Gastrocnemius medialis (tissue), 4 donors: ENCODE measurements around the gene APOBEC3G. TPM values are rescaled to one million over a fixed set of nuclear protein-coding genes. Genes with fewer than 3 reads are reported as not detected.
"Not testable (repeated sequence)": the region's sequence is repeated elsewhere in the genome, so short reads cannot be mapped to it uniquely, and the experiment has no call there.

Source experiments
- ATAC-seq, 2 donors: fragments of 150-250 bp; one replicate each; pipeline ENCODE4 v1.9.1; 2016
- DNase-seq, 2 donors: peaks; one replicate each; pipeline ENCODE4 v3.0.0-alpha.2; 2019
- H3K27ac ChIP-seq, 4 donors: fragments of 200-600 bp; sonication (generic); 1 replicate in 1 of 4; 2 replicates in 3 of 4; pipeline ENCODE4 v1.5.1; 2016 to 2018; ENCODE audit warnings: mild to moderate bottlenecking in 2 of 4, moderate library complexity in 1 of 4
- H3K27me3 ChIP-seq, 3 donors: fragments of 200-600 bp; sonication (generic) in 2 of 3; 1 replicate in 1 of 3; 2 replicates in 2 of 3; pipeline versions ENCODE4 v1.5.1 to v1.6.0; 2016 to 2019; ENCODE audit warnings: mild to moderate bottlenecking in 1 of 3, moderate library complexity in 1 of 3
- H3K36me3 ChIP-seq, 2 donors: fragments of 200-600 bp; sonication (generic) in 1 of 2; one replicate each; pipeline ENCODE4 v1.5.1; 2017 to 2018
- H3K4me1 ChIP-seq, 2 donors: fragments of 200-600 bp; sonication (generic) in 1 of 2; one replicate each; pipeline ENCODE4 v1.5.1; 2016 to 2017; ENCODE audit warnings: mild to moderate bottlenecking in 2 of 2
- H3K4me3 ChIP-seq, 4 donors: fragments of 200-600 bp; sonication (generic) in 3 of 4; 1 replicate in 1 of 4; 2 replicates in 3 of 4; pipeline ENCODE4 v1.5.1; 2016 to 2019; ENCODE audit warnings: mild to moderate bottlenecking in 2 of 4
- H3K9me3 ChIP-seq, 3 donors: fragments of 200-600 bp; sonication (generic) in 2 of 3; 1 replicate in 1 of 3; 2 replicates in 2 of 3; pipeline ENCODE4 v1.5.1; 2016 to 2019
- POLR2A ChIP-seq, 2 donors: fragments of 450-650 bp; IDR thresholded peaks; one replicate each; pipeline ENCODE4 v1.6.1; 2017; ENCODE audit warnings: antibody characterized with exemption in 2 of 2, mild to moderate bottlenecking in 2 of 2, moderate library complexity in 2 of 2
- in situ Hi-C, 4 donors: fragments of 200-750 bp; cut with MboI; loops; one replicate each; pipeline versions ENCODE4 v1.15.0 to v1.8.0; 2017; ENCODE audit warnings: low sequenced_read_pairs in 4 of 4
- intact Hi-C: fragments of 100-400 bp; cut with DNase I; formaldehyde crosslinking; loops from one replicate; pipeline ENCODE4 v1.15.1; 2023; ENCODE audit warnings: low total_unique reads
- total RNA-seq, 4 donors: library from RNA; depleted of rRNA; stranded (reverse); fragments of >200 nt; gene quantifications; one replicate each; pipeline versions ENCODE4 v1.1.0 to v1.2.3, GENCODE V29; 2016
- TF ChIP-seq, protein P1 (sequence below), 5 experiments: fragments of 450-650 bp in 3 of 5; fragments of 200-600 bp in 2 of 5; sonication (generic) in 2 of 5; IDR thresholded peaks in 4 of 5; conservative IDR thresholded peaks in 1 of 5; 1 replicate in 4 of 5; 2 replicates in 1 of 5; pipeline ENCODE4 v1.5.1; 2016 to 2019; ENCODE audit warnings: antibody characterized with exemption in 5 of 5, mild to moderate bottlenecking in 3 of 5, moderate library complexity in 3 of 5

The APOBEC3G gene
- total RNA-seq, 4 donors from 2014 or later, result 0.86 to 3.7 (median 2.5) TPM

DNA sequence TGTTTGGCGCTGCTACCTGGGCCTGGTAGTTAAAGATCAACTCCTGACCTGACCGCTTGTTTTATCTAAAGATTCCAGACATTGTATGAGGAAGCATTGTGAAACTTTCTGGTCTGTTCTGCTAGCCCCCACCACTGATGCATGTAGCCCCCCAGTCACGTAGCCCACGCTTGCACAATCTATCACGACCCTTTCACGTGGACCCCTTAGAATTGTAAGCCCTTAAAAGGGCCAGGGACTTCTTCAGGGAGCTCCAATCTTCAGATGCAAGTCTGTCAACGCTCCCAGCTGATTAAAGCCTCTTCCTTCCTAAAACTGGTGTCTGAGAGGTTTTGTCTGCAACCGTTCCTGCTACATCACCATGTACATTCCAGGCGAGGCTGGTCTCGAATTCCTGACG lies 21.4 kb upstream of the APOBEC3G start:
- no peak for DNase-seq
- Histone ChIP-seq H3K27ac (no peak overlapping the region), H3K9me3 (no peaks in the 10 kb centered on the region), H3K4me3 (no peak overlapping the region), H3K36me3 (no peaks in the 10 kb centered on the region), H3K4me1 (no peaks in the 10 kb centered on the region), H3K27me3 (peaks cover 0 to 8% (median 0%) of the 10 kb centered on the region in 3 donors)
- no peak for ATAC-seq
- in situ Hi-C loops (no loop called here), intact Hi-C loops (no loop called here)
- TF ChIP-seq POLR2A (IDR thresholded peaks at IDR 0.05), result no peak
- TF ChIP-seq, protein P1, sequence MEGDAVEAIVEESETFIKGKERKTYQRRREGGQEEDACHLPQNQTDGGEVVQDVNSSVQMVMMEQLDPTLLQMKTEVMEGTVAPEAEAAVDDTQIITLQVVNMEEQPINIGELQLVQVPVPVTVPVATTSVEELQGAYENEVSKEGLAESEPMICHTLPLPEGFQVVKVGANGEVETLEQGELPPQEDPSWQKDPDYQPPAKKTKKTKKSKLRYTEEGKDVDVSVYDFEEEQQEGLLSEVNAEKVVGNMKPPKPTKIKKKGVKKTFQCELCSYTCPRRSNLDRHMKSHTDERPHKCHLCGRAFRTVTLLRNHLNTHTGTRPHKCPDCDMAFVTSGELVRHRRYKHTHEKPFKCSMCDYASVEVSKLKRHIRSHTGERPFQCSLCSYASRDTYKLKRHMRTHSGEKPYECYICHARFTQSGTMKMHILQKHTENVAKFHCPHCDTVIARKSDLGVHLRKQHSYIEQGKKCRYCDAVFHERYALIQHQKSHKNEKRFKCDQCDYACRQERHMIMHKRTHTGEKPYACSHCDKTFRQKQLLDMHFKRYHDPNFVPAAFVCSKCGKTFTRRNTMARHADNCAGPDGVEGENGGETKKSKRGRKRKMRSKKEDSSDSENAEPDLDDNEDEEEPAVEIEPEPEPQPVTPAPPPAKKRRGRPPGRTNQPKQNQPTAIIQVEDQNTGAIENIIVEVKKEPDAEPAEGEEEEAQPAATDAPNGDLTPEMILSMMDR (IDR thresholded peaks at IDR 0.05 in 4 of 5, conservative IDR thresholded peaks at IDR 0.05 in 1 of 5), result no peak

DNA sequence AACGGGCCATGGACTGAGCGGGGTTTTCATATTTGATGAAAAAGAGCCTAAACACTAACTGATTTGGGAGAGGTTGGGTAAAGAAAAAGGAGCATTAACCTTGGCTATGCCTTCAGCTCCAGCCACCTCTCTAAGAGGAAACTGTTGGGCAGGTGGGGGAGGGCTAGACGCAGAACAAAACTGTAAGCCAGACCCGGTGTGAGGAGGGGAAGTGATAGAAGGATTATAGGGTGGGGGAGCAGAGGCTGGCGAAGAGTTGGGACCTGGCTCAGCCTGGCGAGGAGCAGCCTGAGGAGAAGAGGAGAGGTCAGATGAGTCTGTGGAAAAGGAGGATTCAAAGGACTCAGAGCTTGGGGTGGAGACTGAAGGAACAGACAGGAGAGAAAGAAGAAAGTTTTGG lies 15.8 kb upstream of the APOBEC3G start:
- H3K4me3 ChIP-seq, H3K4me1 ChIP-seq, in situ Hi-C loops, ATAC-seq, DNase-seq, H3K27ac ChIP-seq, H3K36me3 ChIP-seq, H3K9me3 ChIP-seq: not testable (repeated sequence)
- intact Hi-C loops, result loop anchor here (10.0 kb wide), 1 partner anchor 284 kb away; the partner anchor contains the start of gene SYNGR1
- peaks cover 0 to 16% (median 0%) of the 10 kb centered on the region in 3 donors for H3K27me3 ChIP-seq

DNA sequence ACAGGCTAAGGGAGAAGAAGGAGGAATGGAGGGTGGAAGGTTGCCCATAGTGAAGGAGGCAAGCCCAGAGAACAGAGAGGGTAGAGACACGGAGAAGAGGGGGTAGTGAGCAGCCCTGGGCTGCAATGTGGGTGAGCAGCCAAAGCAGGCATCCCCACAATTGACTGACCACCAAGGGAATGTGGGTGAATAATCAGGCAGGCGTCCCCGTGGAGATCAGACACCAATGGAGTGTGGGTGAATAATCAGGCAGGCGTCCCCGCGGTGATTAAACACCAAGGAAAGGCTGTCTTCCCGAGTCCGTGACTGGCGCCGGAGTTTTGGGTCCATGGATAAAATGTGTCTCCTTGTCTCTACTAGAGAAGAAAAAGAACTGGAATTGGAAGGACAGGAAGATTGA lies 15.1 kb upstream of the APOBEC3G start:
- H3K4me1 ChIP-seq, H3K4me3 ChIP-seq, in situ Hi-C loops, H3K36me3 ChIP-seq, ATAC-seq, DNase-seq, H3K27ac ChIP-seq, H3K9me3 ChIP-seq: not testable (repeated sequence)
- intact Hi-C loops, result loop anchor here (10.0 kb wide), 1 partner anchor 283 kb away; the partner anchor contains the start of gene SYNGR1
- H3K27me3 ChIP-seq, result peaks cover 0 to 16% (median 0%) of the 10 kb centered on the region in 3 donors

DNA sequence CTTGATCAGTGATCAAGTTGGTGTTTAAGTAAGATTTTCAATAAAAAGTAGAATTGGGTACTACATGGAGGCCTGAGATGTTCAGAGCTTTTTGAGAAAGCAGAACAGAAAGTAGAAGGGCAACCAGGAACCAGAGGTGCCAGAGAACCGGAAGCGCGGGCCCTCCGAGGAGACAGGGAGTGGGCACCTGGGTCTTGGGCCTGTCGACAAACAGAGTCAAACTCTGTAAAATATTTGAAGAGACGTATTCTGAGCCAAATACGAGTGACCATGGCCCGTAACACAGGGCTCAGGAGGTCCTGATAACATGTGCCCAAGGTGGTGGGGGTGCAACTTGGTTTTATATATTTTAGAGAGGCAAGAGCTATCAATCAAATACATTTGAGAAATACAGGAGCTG lies 13.2 kb upstream of the APOBEC3G start:
- in situ Hi-C loops, H3K36me3 ChIP-seq: not testable (repeated sequence)
- H3K27me3 ChIP-seq, result peaks cover 0 to 16% (median 0%) of the 10 kb centered on the region in 3 donors

DNA sequence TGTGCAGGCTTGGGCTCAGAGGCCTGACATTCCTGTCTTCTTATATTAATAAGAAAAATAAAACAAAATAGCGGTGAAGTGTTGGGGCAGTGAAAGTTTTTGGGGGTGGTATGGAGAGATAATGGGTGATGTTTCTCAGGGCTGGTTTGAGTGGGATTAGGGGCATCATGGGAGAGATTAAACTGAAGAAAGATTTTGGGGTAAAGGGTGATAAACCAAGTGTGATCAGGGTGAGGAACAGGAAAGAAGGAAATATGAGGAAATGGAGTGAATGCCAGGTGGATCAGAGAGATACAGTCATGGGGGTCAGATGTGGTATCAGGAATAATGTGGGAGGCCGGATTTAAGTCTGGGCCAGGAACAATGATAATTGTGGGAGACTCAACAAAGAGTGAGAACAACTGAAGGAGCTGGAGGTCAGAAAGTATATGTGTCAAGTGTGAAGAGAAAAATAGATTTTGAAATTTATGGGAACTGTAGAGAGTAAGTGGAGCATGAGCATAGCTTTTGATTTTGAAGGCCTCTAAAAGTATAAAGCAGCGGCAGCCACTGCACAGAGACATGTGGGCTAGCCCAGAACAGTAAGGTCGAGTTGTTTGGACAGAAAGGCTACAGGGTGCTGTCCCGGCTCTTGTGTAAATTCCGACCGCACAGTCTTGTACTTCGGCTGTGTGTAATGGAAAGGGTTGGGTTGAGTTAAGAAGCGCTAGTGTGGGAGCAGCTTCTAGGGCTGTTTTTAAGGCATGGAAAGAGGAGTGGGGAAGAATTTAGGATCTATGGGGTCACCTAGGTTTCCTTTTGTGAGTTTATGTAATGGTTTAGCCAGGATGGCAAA lies 10.4 kb upstream of the APOBEC3G start:
- in situ Hi-C loops, H3K36me3 ChIP-seq, H3K27me3 ChIP-seq, H3K4me1 ChIP-seq, H3K4me3 ChIP-seq, H3K9me3 ChIP-seq, DNase-seq, ATAC-seq, H3K27ac ChIP-seq: not testable (repeated sequence)
- intact Hi-C loops, result loop anchor here (10.0 kb wide), 1 partner anchor 278 kb away; the partner anchor contains the start of gene SYNGR1

More for the DNA sequence above, 13.2 kb upstream of the APOBEC3G start:
- DNase-seq, ATAC-seq, H3K4me3 ChIP-seq, H3K9me3 ChIP-seq, H3K4me1 ChIP-seq, H3K27ac ChIP-seq: not testable (repeated sequence)
- intact Hi-C loops, result loop anchor here (10.0 kb wide), 1 partner anchor 281 kb away; the partner anchor contains the start of gene SYNGR1

DNA sequence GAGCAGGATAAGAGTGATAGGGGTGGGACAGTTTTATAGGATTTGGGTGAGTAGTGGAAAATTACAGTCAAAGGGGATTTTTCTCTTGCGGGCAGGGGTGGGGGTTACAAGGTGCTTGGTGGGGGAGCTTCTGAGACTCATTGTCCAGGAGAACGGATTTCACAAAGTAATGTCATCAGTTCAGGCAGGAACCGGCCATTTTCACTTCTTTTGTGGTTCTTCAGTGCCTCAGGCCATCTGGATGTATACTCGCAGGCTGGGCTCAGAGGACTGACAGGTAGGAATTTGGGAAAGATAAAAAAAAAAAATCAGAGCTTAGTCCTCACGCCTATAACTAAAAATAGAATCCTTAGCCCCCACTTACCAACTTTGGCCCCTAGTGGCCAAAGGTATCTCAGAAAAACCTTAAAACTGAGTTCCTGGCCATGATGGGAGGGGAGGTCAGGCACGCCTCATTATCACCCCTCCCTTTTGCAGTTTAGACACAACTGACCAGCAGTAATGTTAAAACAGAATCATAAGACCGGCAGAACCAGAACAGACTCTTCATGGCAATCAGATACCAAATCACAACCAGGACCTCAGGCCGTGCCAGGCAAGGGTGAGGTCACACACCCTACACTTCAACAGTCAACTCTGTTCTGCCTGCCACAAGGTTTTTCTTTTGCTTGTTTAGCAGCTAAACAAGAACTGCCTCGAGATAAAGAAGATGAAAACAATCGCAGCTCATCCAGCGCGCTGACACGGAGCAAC lies 8.9 kb upstream of the APOBEC3G start:
- in situ Hi-C loops (no loop called here), intact Hi-C loops (loop anchor here (10.0 kb wide), 1 partner anchor 277 kb away; the partner anchor contains the start of gene SYNGR1)
- no peak for TF ChIP-seq POLR2A (IDR thresholded peaks at IDR 0.05)
- TF ChIP-seq, protein P1 (IDR thresholded peaks at IDR 0.05 in 4 of 5, conservative IDR thresholded peaks at IDR 0.05 in 1 of 5), result no peak
- DNase-seq (no peak), ATAC-seq (no peak)
- no peaks in the 10 kb centered on the region for H3K9me3 ChIP-seq
- H3K36me3 ChIP-seq, result no peaks in the 10 kb centered on the region
- no peaks in the 10 kb centered on the region for H3K4me1 ChIP-seq
- no peak overlapping the region for H3K4me3 ChIP-seq
- H3K27me3 ChIP-seq, result no peaks in the 10 kb centered on the region
- no peak overlapping the region for H3K27ac ChIP-seq
